ENCODE results near the gene CD37. TPM values are rescaled to one million over a fixed set of nuclear protein-coding genes. Genes with fewer than 3 reads are reported as not detected.

The CD37 gene
- total RNA-seq, 6 experiments from 2014 or later: 1.1 to 5.0 (median 3.5) TPM

GRCh38 chr19:49363268-49364082 lies 28.3 kb downstream of the CD37 start, which contains the start of gene DKKL1:
TSS of gene DKKL1 (plus strand) at chr19:49363877. CDS start at chr19:49363999, 122 bp downstream.
- 4% methylated on average over 34 of the region's 46 CpGs for WGBS (ENCODE audit: insufficient coverage, low coverage, low lambda C conversion rate, missing lambda C conversion rate)
- H3K27ac ChIP-seq: peak within 1 kb of the TSS in 2 of 3 donors; percentile 68 to 88
- TF ChIP-seq, protein P1, sequence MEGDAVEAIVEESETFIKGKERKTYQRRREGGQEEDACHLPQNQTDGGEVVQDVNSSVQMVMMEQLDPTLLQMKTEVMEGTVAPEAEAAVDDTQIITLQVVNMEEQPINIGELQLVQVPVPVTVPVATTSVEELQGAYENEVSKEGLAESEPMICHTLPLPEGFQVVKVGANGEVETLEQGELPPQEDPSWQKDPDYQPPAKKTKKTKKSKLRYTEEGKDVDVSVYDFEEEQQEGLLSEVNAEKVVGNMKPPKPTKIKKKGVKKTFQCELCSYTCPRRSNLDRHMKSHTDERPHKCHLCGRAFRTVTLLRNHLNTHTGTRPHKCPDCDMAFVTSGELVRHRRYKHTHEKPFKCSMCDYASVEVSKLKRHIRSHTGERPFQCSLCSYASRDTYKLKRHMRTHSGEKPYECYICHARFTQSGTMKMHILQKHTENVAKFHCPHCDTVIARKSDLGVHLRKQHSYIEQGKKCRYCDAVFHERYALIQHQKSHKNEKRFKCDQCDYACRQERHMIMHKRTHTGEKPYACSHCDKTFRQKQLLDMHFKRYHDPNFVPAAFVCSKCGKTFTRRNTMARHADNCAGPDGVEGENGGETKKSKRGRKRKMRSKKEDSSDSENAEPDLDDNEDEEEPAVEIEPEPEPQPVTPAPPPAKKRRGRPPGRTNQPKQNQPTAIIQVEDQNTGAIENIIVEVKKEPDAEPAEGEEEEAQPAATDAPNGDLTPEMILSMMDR (IDR thresholded peaks at IDR 0.05): peak in 2 of 4 donors; percentile 9 to 12
- no peak for TF ChIP-seq POLR2A (IDR thresholded peaks at IDR 0.05)
- H3K4me1 ChIP-seq: peaks cover 0 to 8% (median 3%) of the 10 kb centered on the region in 4 donors
- intact Hi-C loops (cut with DNase I): no loop called here
- no peaks in the 10 kb centered on the region for H3K36me3 ChIP-seq
- H3K4me3 ChIP-seq: peak within 1 kb of the TSS; percentile 9 to 62 (median 31)
- no peaks in the 10 kb centered on the region for H3K27me3 ChIP-seq
- ATAC-seq: peak; percentile 87 to 93 (median 92)
- no peaks in the 10 kb centered on the region for H3K9me3 ChIP-seq
- peak; percentile 98 to 99 (median 98) for DNase-seq

DNA sequence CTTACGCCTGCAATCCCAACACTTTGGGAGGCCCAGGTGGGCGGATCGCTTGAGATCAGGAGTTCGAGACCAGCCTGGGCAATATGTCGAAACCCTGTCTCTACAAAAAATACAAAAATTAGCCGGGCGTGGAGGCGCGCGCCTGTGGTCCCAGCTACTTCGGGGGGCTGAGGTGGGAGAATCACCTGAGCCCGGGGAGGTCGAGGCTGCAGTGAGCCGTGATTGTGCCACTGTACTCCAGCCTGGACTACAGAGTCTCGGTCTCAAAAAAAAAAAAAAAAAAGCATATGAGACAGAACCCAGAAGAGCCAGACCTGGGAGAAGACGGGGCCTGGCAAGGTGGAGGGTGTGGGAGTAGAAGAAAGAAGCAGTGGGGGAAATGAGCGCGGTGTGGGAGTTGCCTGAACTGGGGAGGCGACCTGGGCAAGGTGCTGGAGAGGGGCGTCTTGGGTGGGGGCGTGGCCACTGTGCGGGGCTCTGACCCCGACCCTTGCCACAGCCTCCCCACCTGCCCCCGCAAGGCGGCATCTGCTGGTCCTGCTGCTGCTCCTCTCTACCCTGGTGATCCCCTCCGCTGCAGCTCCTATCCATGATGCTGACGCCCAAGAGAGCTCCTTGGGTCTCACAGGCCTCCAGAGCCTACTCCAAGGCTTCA lies 29.0 kb downstream of the CD37 start:
- no peak for TF ChIP-seq POLR2A (IDR thresholded peaks at IDR 0.05)
- TF ChIP-seq, protein P1 (IDR thresholded peaks at IDR 0.05): no peak
- Histone ChIP-seq H3K27me3 (no peaks in the 10 kb centered on the region), H3K27ac (no peak overlapping the region), H3K4me1 (peaks cover 0 to 8% (median 3%) of the 10 kb centered on the region in 4 donors), H3K9me3 (no peaks in the 10 kb centered on the region), H3K36me3 (no peaks in the 10 kb centered on the region), H3K4me3 (peak overlapping the region in 2 of 3 donors; percentile 31 to 36)
- DNase-seq (no peak), ATAC-seq (no peak)
- intact Hi-C loops (cut with DNase I): no loop called here
- 71% methylated on average over 13 of the region's 27 CpGs for WGBS (ENCODE audit: insufficient coverage, low coverage, low lambda C conversion rate, missing lambda C conversion rate)

DNA sequence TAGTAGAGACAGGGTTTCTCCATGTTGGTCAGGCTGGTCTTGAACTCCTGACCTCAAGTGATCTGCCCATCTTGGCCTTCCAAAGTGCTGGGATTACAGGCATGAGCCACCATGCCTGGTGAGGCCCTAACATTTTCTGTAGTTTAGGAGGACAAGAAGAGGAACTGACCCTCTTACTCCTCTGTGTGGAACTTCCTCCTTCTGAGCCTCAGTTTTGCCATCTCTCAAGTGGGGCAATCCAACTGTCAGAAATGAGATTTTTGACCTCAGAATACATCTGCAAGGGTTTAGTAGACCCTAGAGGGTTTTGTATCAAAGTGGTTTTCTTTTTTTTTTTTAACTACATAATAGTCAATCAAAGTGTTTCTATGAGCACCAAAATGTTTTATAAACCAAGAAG lies 30.9 kb downstream of the CD37 start:
- H3K4me1 ChIP-seq: peaks cover 0 to 8% (median 3%) of the 10 kb centered on the region in 4 donors
- TF ChIP-seq, protein P1 (IDR thresholded peaks at IDR 0.05): no peak
- TF ChIP-seq POLR2A (IDR thresholded peaks at IDR 0.05): no peak
- H3K9me3 ChIP-seq: no peaks in the 10 kb centered on the region
- ATAC-seq (no peak), DNase-seq (no peak)
- H3K27me3 ChIP-seq: no peaks in the 10 kb centered on the region
- H3K4me3 ChIP-seq: no peak overlapping the region
- intact Hi-C loops (cut with DNase I): no loop called here
- no peaks in the 10 kb centered on the region for H3K36me3 ChIP-seq
- H3K27ac ChIP-seq: no peak overlapping the region

GRCh38 chr19:49368711-49369358 lies 33.6 kb downstream of the CD37 start:
- Histone ChIP-seq H3K27ac (no peak overlapping the region), H3K36me3 (no peaks in the 10 kb centered on the region), H3K4me3 (no peak overlapping the region), H3K27me3 (no peaks in the 10 kb centered on the region), H3K4me1 (peaks cover 0 to 3% (median 0%) of the 10 kb centered on the region in 4 donors), H3K9me3 (no peaks in the 10 kb centered on the region)
- TF ChIP-seq, protein P1 (IDR thresholded peaks at IDR 0.05): no peak
- no peak for TF ChIP-seq POLR2A (IDR thresholded peaks at IDR 0.05)
- WGBS (ENCODE audit: insufficient coverage, low coverage, low lambda C conversion rate, missing lambda C conversion rate): 87% methylated on average over 5 of the region's 5 CpGs
- ATAC-seq (no peak), DNase-seq (no peak)
- intact Hi-C loops (cut with DNase I): no loop called here

Data from right lobe of liver (tissue), 6 donors.